Gastroesophageal sphincter (tissue), 3 donors: ENCODE data around the gene BSG.

Experiments used
- EP300 ChIP-seq: sonication (generic); formaldehyde crosslinking; IDR thresholded peaks from one replicate; pipeline ENCODE4 v1.6.1; 2017; ENCODE audit warnings: antibody characterized with exemption, mild to moderate bottlenecking
- POLR2A ChIP-seq, 2 donors: fragments of 450-650 bp; IDR thresholded peaks; one replicate each; pipeline ENCODE4 v1.6.1; 2017; ENCODE audit warnings: antibody characterized with exemption in 2 of 2, mild to moderate bottlenecking in 2 of 2, moderate library complexity in 1 of 2
- TF ChIP-seq, protein P1 (sequence below), 4 experiments: fragments of 200-600 bp in 2 of 4; fragments of 450-650 bp in 2 of 4; sonication (generic) in 1 of 4; IDR thresholded peaks; one replicate each; pipeline ENCODE4 v1.5.1; 2017 to 2019; ENCODE audit warnings: antibody characterized with exemption in 4 of 4, mild to moderate bottlenecking in 2 of 4, moderate library complexity in 2 of 4

DNA sequence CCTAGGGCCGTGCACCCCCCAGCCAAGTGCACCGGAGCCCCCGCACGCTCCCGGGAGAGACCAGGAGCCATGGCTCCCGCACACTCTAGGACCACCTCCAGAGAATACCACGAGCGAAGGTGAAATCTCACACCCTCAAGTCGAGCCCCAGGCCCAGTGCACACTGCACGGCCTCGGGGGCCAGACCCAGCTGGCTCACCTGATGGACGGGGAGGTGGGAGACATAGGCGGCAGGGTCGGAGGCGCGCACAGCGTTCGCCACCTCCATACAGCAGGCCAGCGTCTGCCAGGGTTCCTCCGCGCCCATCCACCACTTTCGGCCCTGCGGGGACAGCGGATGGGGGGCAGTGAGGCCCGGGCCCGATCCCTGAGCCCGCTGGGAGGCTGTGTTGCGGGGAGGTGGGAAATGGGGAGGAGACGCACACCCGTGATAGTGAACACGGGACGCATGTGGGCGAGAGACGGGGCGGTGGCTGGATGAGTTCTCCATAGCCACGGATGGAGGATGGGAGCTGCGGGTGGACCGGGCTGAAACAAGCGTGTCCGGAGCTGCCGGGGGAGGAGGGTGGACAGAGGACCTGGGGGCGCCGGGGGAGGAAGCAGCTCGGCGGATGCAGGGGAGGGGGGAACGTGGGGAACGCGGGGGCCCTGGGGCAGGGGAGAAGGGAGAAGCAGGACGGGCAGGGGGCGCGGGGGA, 47.9 kb downstream of the BSG start:
- TF ChIP-seq, protein P1, sequence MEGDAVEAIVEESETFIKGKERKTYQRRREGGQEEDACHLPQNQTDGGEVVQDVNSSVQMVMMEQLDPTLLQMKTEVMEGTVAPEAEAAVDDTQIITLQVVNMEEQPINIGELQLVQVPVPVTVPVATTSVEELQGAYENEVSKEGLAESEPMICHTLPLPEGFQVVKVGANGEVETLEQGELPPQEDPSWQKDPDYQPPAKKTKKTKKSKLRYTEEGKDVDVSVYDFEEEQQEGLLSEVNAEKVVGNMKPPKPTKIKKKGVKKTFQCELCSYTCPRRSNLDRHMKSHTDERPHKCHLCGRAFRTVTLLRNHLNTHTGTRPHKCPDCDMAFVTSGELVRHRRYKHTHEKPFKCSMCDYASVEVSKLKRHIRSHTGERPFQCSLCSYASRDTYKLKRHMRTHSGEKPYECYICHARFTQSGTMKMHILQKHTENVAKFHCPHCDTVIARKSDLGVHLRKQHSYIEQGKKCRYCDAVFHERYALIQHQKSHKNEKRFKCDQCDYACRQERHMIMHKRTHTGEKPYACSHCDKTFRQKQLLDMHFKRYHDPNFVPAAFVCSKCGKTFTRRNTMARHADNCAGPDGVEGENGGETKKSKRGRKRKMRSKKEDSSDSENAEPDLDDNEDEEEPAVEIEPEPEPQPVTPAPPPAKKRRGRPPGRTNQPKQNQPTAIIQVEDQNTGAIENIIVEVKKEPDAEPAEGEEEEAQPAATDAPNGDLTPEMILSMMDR (IDR thresholded peaks at IDR 0.05), result no peak
- TF ChIP-seq EP300 (no peak), POLR2A (IDR thresholded peaks at IDR 0.05) (no peak)
